Transverse colon (tissue), 4 donors: ENCODE results near the gene FSCN2. TPM values are rescaled to one million over a fixed set of nuclear protein-coding genes. Genes with fewer than 3 reads are reported as not detected.

ENCODE experiments used
- DNase-seq: peaks from one replicate; pipeline ENCODE4 v3.0.0-alpha.2; 2019
- H3K27ac ChIP-seq, 4 donors: fragments of 200-600 bp; sonication (generic); 2 replicates each; pipeline ENCODE4 v1.5.1; 2016 to 2018; ENCODE audit warnings: inconsistent platforms in 4 of 4
- H3K27me3 ChIP-seq: fragments of 200-600 bp; sonication (generic); 2 replicates; pipeline ENCODE4 v1.5.1; 2017; ENCODE audit warnings: inconsistent platforms
- H3K36me3 ChIP-seq, 4 donors: fragments of 200-600 bp; sonication (generic); 2 replicates each; pipeline ENCODE4 v1.5.1; 2017 to 2019; ENCODE audit warnings: inconsistent platforms in 4 of 4
- H3K4me1 ChIP-seq, 4 donors: fragments of 200-600 bp; sonication (generic); 2 replicates each; pipeline ENCODE4 v1.5.1; 2017 to 2020; ENCODE audit warnings: inconsistent platforms in 4 of 4
- H3K4me3 ChIP-seq, 4 donors: fragments of 200-600 bp; sonication (generic); 1 replicate in 1 of 4; 2 replicates in 3 of 4; pipeline versions ENCODE4 v1.5.1 to v1.6.1; 2017 to 2019; ENCODE audit warnings: inconsistent platforms in 4 of 4
- H3K9me3 ChIP-seq, 2 donors: fragments of 200-600 bp; sonication (generic); 2 replicates each; pipeline ENCODE4 v1.5.1; 2017 to 2019; ENCODE audit warnings: inconsistent platforms in 2 of 2
- CTCF ChIP-seq, 5 experiments: fragments of 200-600 bp in 3 of 5; fragments of 450-650 bp in 2 of 5; sonication (generic) in 3 of 5; IDR thresholded peaks; 1 replicate in 2 of 5; 2 replicates in 3 of 5; pipeline ENCODE4 v1.5.1; 2016 to 2017; ENCODE audit warnings: antibody characterized with exemption in 5 of 5, inconsistent platforms in 3 of 5, mild to moderate bottlenecking in 2 of 5, moderate library complexity in 1 of 5
- EP300 ChIP-seq: sonication (generic); formaldehyde crosslinking; IDR thresholded peaks from one replicate; pipeline ENCODE4 v1.6.1; 2017; ENCODE audit warnings: antibody characterized with exemption, low read depth
- POLR2A ChIP-seq: fragments of 450-650 bp; IDR thresholded peaks from one replicate; pipeline ENCODE4 v1.6.1; 2016; ENCODE audit warnings: antibody characterized with exemption, mild to moderate bottlenecking, moderate library complexity
- POLR2AphosphoS5 ChIP-seq, 3 donors: sonication (generic); formaldehyde crosslinking; IDR thresholded peaks; one replicate each; pipeline ENCODE4 v1.6.1; 2016; ENCODE audit warnings: antibody characterized with exemption in 3 of 3
- WGBS, 2 donors: methylation state at CpG; one replicate each; pipeline ENCODE4 v1.1.5; 2018; ENCODE audit warnings: low coverage in 1 of 2; 5-methylcytosine and 5-hydroxymethylcytosine counted together
- in situ Hi-C, 4 donors: fragments of 200-750 bp; cut with MboI; loops; one replicate each; pipeline versions ENCODE4 v1.15.0 to v1.15.1; 2017; ENCODE audit warnings: low sequenced_read_pairs in 3 of 4, low pct_ligation_motif_present in 1 of 4, low pct_unique_long_range_greater_than_20kb in 1 of 4
- intact Hi-C: fragments of 100-400 bp; cut with DNase I; formaldehyde crosslinking; loops from one replicate; pipeline ENCODE4 v1.15.1; 2023; ENCODE audit warnings: low total_unique reads
- total RNA-seq, 4 donors: library from RNA; depleted of rRNA; stranded (reverse); fragments of >200 nt; gene quantifications; one replicate each; pipeline ENCODE4 v1.1.0, GENCODE V29; 2016

FSCN2 gene
- total RNA-seq, 4 donors from 2014 or later = 2.3 to 36.4 (median 17.2) TPM

- DNase-seq = peak; percentile 87
- H3K36me3 ChIP-seq = no peaks in the 10 kb centered on the region
- in situ Hi-C loops = no loop called here
- peak overlapping the region; percentile 41 to 60 (median 50) for H3K4me3 ChIP-seq
- H3K27ac ChIP-seq = peak overlapping the region; percentile 99 to 100 (median 100)
- peak; percentile 21 for TF ChIP-seq POLR2A
- peak in 2 of 3 donors; percentile 34 to 54 for TF ChIP-seq POLR2AphosphoS5 (IDR thresholded peaks at IDR 0.05)
- no peak for TF ChIP-seq EP300
- TF ChIP-seq CTCF (IDR thresholded peaks at IDR 0.05) = peak; percentile 60 to 95 (median 69)
- 7% methylated on average over 26 of the region's 61 CpGs; no CpG with 5 or more reads in 1 of the 2 donors for WGBS, 2 donors
- H3K9me3 ChIP-seq = no peaks in the 10 kb centered on the region
- peaks cover 43 to 57% (median 47%) of the 10 kb centered on the region in 4 donors for H3K4me1 ChIP-seq
- H3K27me3 ChIP-seq = peaks cover 19% of the 10 kb centered on the region
- intact Hi-C loops = no loop called here
These were observed 8.7 kb upstream of the FSCN2 start for GRCh38 chr17:81519284-81520020.

- Histone ChIP-seq H3K9me3 (no peaks in the 10 kb centered on the region), H3K4me3 (peak overlapping the region in 2 of 4 donors; percentile 46 to 60), H3K36me3 (no peaks in the 10 kb centered on the region), H3K27me3 (peaks cover 27% of the 10 kb centered on the region), H3K4me1 (peaks cover 43 to 57% (median 47%) of the 10 kb centered on the region in 4 donors), H3K27ac (peak overlapping the region in 3 of 4 donors; percentile 99 to 100 (median 100))
- 50 to 65% methylated on average over 2 to 10 of the region's 14 CpGs for WGBS, 2 donors
- TF ChIP-seq EP300 (no peak), POLR2A (no peak), CTCF (IDR thresholded peaks at IDR 0.05) (no peak), POLR2AphosphoS5 (IDR thresholded peaks at IDR 0.05) (no peak)
- in situ Hi-C loops = no loop called here
- intact Hi-C loops = no loop called here
- DNase-seq = no peak
These were observed 7.9 kb upstream of the FSCN2 start for GRCh38 chr17:81520021-81520901.

- no peak overlapping the region for H3K27ac ChIP-seq
- peaks cover 23 to 35% (median 26%) of the 10 kb centered on the region in 4 donors for H3K4me1 ChIP-seq
- intact Hi-C loops (loop anchor here (1.0 kb wide), 1 partner anchor 35 kb away; no protein-coding TSS in a partner anchor), in situ Hi-C loops (no loop called here)
- DNase-seq = no peak
- H3K4me3 ChIP-seq = no peak overlapping the region
- TF ChIP-seq CTCF (IDR thresholded peaks at IDR 0.05) (no peak), POLR2AphosphoS5 (IDR thresholded peaks at IDR 0.05) (no peak), EP300 (no peak), POLR2A (no peak)
- no peaks in the 10 kb centered on the region for H3K9me3 ChIP-seq
- no peaks in the 10 kb centered on the region for H3K36me3 ChIP-seq
- WGBS, 2 donors = 68 to 70% methylated on average over 3 to 24 of the region's 26 CpGs
- peaks cover 52% of the 10 kb centered on the region for H3K27me3 ChIP-seq
These were observed 5.4 kb upstream of the FSCN2 start for GRCh38 chr17:81522491-81523401.
